PFSK-1 (cell line): ENCODE measurements around the gene DNMT3B.

Experiments
- FOXP2 ChIP-seq: optimal IDR thresholded peaks from 2 replicates; pipeline ENCODE3; 2011; ENCODE audit warnings: borderline replicate concordance, control low read depth, inconsistent platforms; ENCODE audit not compliant: insufficient read depth; ENCODE audit errors: extremely low read length, extremely low read depth
- POLR2AphosphoS5 ChIP-seq: IDR thresholded peaks from 2 replicates; pipeline ENCODE4 v1.6.1; 2012; ENCODE audit warnings: low read depth, mild to moderate bottlenecking, control low read depth, low read length, moderate library complexity
- REST ChIP-seq, 2 experiments: IDR thresholded peaks; 2 replicates each; pipeline versions ENCODE4 v1.6.1 to v1.8.0; 2011 to 2012; ENCODE audit warnings: low read depth in 2 of 2, low read length in 2 of 2, control low read depth in 1 of 2, inconsistent platforms in 1 of 2, mild to moderate bottlenecking in 1 of 2, moderate library complexity in 1 of 2; ENCODE audit not compliant: insufficient read depth in 1 of 2
- SIN3A ChIP-seq: IDR thresholded peaks from 2 replicates; pipeline ENCODE4 v1.6.1; 2012; ENCODE audit warnings: mild to moderate bottlenecking, low read length, moderate library complexity, borderline replicate concordance; ENCODE audit not compliant: insufficient read depth
- TAF1 ChIP-seq: IDR thresholded peaks from 2 replicates; pipeline ENCODE4 v1.6.1; 2012; ENCODE audit warnings: low read length, control low read depth, borderline replicate concordance; ENCODE audit not compliant: insufficient read depth

DNMT3B gene

GRCh38 chr20:32839982-32840285, 77.7 kb downstream of the DNMT3B start:
- TF ChIP-seq REST (IDR thresholded peaks at IDR 0.05; ENCODE audit: insufficient read depth in 1 of 2, low read depth in 2 of 2, low read length in 2 of 2) (no peak), SIN3A (no peak), POLR2AphosphoS5 (no peak), FOXP2 (no peak), TAF1 (no peak)

- TF ChIP-seq REST (IDR thresholded peaks at IDR 0.05; ENCODE audit: insufficient read depth in 1 of 2, low read depth in 2 of 2, low read length in 2 of 2) (no peak), POLR2AphosphoS5 (no peak), SIN3A (no peak), FOXP2 (no peak), TAF1 (no peak)
These were observed 79.0 kb downstream of the DNMT3B start for GRCh38 chr20:32841174-32841573.

- TF ChIP-seq FOXP2, result no peak
- TF ChIP-seq REST (IDR thresholded peaks at IDR 0.05; ENCODE audit: insufficient read depth in 1 of 2, low read depth in 2 of 2, low read length in 2 of 2), result no peak
- no peak for TF ChIP-seq TAF1
- TF ChIP-seq POLR2AphosphoS5, result no peak
- no peak for TF ChIP-seq SIN3A
These were observed 79.4 kb downstream of the DNMT3B start for GRCh38 chr20:32841632-32842031.

- TF ChIP-seq TAF1 (no peak), FOXP2 (no peak), SIN3A (no peak), REST (IDR thresholded peaks at IDR 0.05; ENCODE audit: insufficient read depth in 1 of 2, low read depth in 2 of 2, low read length in 2 of 2) (no peak), POLR2AphosphoS5 (no peak)
These were observed 80.7 kb downstream of the DNMT3B start for GRCh38 chr20:32842688-32843524.

GRCh38 chr20:32845786-32846185, 83.6 kb downstream of the DNMT3B start:
- TF ChIP-seq FOXP2 (no peak), TAF1 (no peak), REST (IDR thresholded peaks at IDR 0.05; ENCODE audit: insufficient read depth in 1 of 2, low read depth in 2 of 2, low read length in 2 of 2) (no peak), POLR2AphosphoS5 (no peak), SIN3A (no peak)
